DND-41 (cell line): ENCODE data around the gene TAOK1.

Source experiments
- ATAC-seq: fragments of 200-7000 bp; cut with Tn5 transposase; 3 replicates; pipeline ENCODE4 v1.9.1; 2021; ENCODE audit warnings: low read depth; ENCODE audit not compliant: insufficient read depth
- DNase-seq: peaks from one replicate; pipeline ENCODE4 v3.0.0-alpha.2; 2020
- H2AFZ ChIP-seq: 2 replicates; pipeline ENCODE4 v1.6.0; 2012; ENCODE audit warnings: low read depth, low read length
- H3K27ac ChIP-seq: 2 replicates; pipeline ENCODE4 v1.5.1; 2012; ENCODE audit warnings: low read length, inconsistent platforms
- H3K27me3 ChIP-seq: fragments of 200-600 bp; sonication (generic); 2 replicates; pipeline ENCODE4 v1.6.0; 2012; ENCODE audit warnings: low read length, mild to moderate bottlenecking, inconsistent platforms; ENCODE audit not compliant: insufficient read depth, poor library complexity
- H3K36me3 ChIP-seq: 2 replicates; pipeline ENCODE4 v1.5.1; 2012; ENCODE audit warnings: low read length, inconsistent platforms; ENCODE audit not compliant: insufficient read depth
- H3K4me1 ChIP-seq: 2 replicates; pipeline ENCODE4 v1.5.1; 2012; ENCODE audit warnings: mild to moderate bottlenecking, low read length; ENCODE audit not compliant: insufficient read depth
- H3K4me2 ChIP-seq: 2 replicates; pipeline ENCODE4 v1.6.0; 2012; ENCODE audit warnings: mild to moderate bottlenecking, moderate library complexity, low read length, inconsistent platforms; ENCODE audit not compliant: insufficient read depth
- H3K4me3 ChIP-seq, 2 experiments: fragments of 200-600 bp in 1 of 2; shearing (Covaris generic) in 1 of 2; 2 replicates each; pipeline ENCODE4 v1.5.1; 2012 to 2016; ENCODE audit warnings: inconsistent platforms in 2 of 2, low read length in 2 of 2, mild to moderate bottlenecking in 2 of 2, low read depth in 1 of 2, moderate library complexity in 1 of 2
- H3K79me2 ChIP-seq: 2 replicates; pipeline ENCODE4 v1.6.0; 2012; ENCODE audit warnings: low read length, inconsistent platforms; ENCODE audit not compliant: insufficient read depth
- H3K9ac ChIP-seq: 2 replicates; pipeline ENCODE4 v1.6.0; 2012; ENCODE audit warnings: low read depth, mild to moderate bottlenecking, inconsistent platforms, low read length, moderate library complexity
- H3K9me3 ChIP-seq: 2 replicates; pipeline ENCODE4 v1.5.1; 2012; ENCODE audit warnings: low read length, moderate library complexity, mild to moderate bottlenecking, inconsistent platforms; ENCODE audit not compliant: insufficient read depth, severe bottlenecking
- H4K20me1 ChIP-seq: 2 replicates; pipeline ENCODE4 v1.6.0; 2012; ENCODE audit warnings: low read length; ENCODE audit not compliant: insufficient read depth
- CTCF ChIP-seq: IDR thresholded peaks from 2 replicates; pipeline ENCODE4 v1.5.1; 2012; ENCODE audit warnings: borderline replicate concordance, low read length, moderate library complexity, mild to moderate bottlenecking; ENCODE audit not compliant: poor library complexity, severe bottlenecking; ENCODE audit errors: extremely low read depth
- EZH2 ChIP-seq: IDR thresholded peaks from 3 replicates; pipeline ENCODE4 v1.6.1; 2012; ENCODE audit warnings: borderline replicate concordance, low read depth, mild to moderate bottlenecking, moderate library complexity, low read length, inconsistent platforms; ENCODE audit not compliant: severe bottlenecking

TAOK1 gene

GRCh38 chr17:29449865-29450671 lies 59.9 kb downstream of the TAOK1 start:
- no peak overlapping the region for H3K4me2 ChIP-seq
- ATAC-seq (no peak), DNase-seq (no peak)
- peaks cover 86% of the 10 kb centered on the region for H3K79me2 ChIP-seq
- no peaks in the 10 kb centered on the region for H3K27me3 ChIP-seq
- H3K4me3 ChIP-seq, result no peak overlapping the region
- H3K36me3 ChIP-seq, result peaks cover 43% of the 10 kb centered on the region
- H3K4me1 ChIP-seq, result peaks cover 6% of the 10 kb centered on the region; the same call in 1 of the 2 replicates
- no peak overlapping the region for H2AFZ ChIP-seq
- TF ChIP-seq EZH2, result no peak
- no peak for TF ChIP-seq CTCF
- H3K9me3 ChIP-seq, result no peaks in the 10 kb centered on the region
- peaks cover 18% of the 10 kb centered on the region; the same call in 1 of the 2 replicates for H4K20me1 ChIP-seq
- no peak overlapping the region for H3K9ac ChIP-seq
- no peak overlapping the region for H3K27ac ChIP-seq

GRCh38 chr17:29451121-29451742 lies 61.1 kb downstream of the TAOK1 start:
- Histone ChIP-seq H4K20me1 (peaks cover 16% of the 10 kb centered on the region; the same call in 1 of the 2 replicates), H3K4me3 (no peak overlapping the region), H3K4me2 (no peak overlapping the region), H3K9me3 (no peaks in the 10 kb centered on the region), H3K4me1 (peaks cover 6% of the 10 kb centered on the region; the same call in 1 of the 2 replicates), H3K27ac (no peak overlapping the region), H3K79me2 (peaks cover 86% of the 10 kb centered on the region), H3K9ac (no peak overlapping the region), H2AFZ (no peak overlapping the region), H3K27me3 (no peaks in the 10 kb centered on the region), H3K36me3 (peaks cover 48% of the 10 kb centered on the region)
- DNase-seq (no peak), ATAC-seq (no peak)
- TF ChIP-seq CTCF, result no peak
- no peak for TF ChIP-seq EZH2

- peaks cover 85% of the 10 kb centered on the region for H3K79me2 ChIP-seq
- H3K9me3 ChIP-seq, result no peaks in the 10 kb centered on the region
- no peak overlapping the region for H2AFZ ChIP-seq
- peaks cover 39% of the 10 kb centered on the region for H3K36me3 ChIP-seq
- no peaks in the 10 kb centered on the region for H3K27me3 ChIP-seq
- H3K4me3 ChIP-seq, result no peak overlapping the region
- no peak for TF ChIP-seq CTCF
- no peak for TF ChIP-seq EZH2
- 0 out of 2 replicates have a peak, but pooled peaks cover 5% of the 10 kb centered on the region for H4K20me1 ChIP-seq
- H3K9ac ChIP-seq, result no peak overlapping the region
- H3K4me2 ChIP-seq, result no peak overlapping the region
- ATAC-seq, result no peak
- no peak overlapping the region for H3K27ac ChIP-seq
- H3K4me1 ChIP-seq, result no peaks in the 10 kb centered on the region
- DNase-seq, result no peak
Measured at GRCh38 chr17:29458066-29458465, 67.9 kb downstream of the TAOK1 start.
